ENCODE measurements around the gene NPHP4.

NPHP4 gene

GRCh38 chr1:5857508-5858090 lies 134.6 kb downstream of the NPHP4 start:
- ATAC-seq: no peak; the same call in 2 of the 3 replicates
- TF ChIP-seq RARB (CRISPR knock-in tag; IDR thresholded peaks at IDR 0.05) (no peak), TSHZ2 (CRISPR knock-in tag; IDR thresholded peaks at IDR 0.05) (no peak), TCF4 (CRISPR knock-in tag; IDR thresholded peaks at IDR 0.05; ENCODE audit: borderline replicate concordance) (no peak; the same call in 1 of the 2 replicates), CSRNP3 (CRISPR knock-in tag; IDR thresholded peaks at IDR 0.05) (no peak), ZC3H10 (CRISPR knock-in tag; IDR thresholded peaks at IDR 0.05) (no peak), GLIS3 (CRISPR knock-in tag; IDR thresholded peaks at IDR 0.05) (no peak), SNAI2 (CRISPR knock-in tag; IDR thresholded peaks at IDR 0.05) (no peak), ZNF8 (CRISPR knock-in tag; IDR thresholded peaks at IDR 0.05) (no peak), POU6F1 (CRISPR knock-in tag; IDR thresholded peaks at IDR 0.05; ENCODE audit: borderline replicate concordance, low read depth) (no peak), ZNF70 (CRISPR knock-in tag; IDR thresholded peaks at IDR 0.05) (no peak), PATZ1 (CRISPR knock-in tag; IDR thresholded peaks at IDR 0.05; ENCODE audit: borderline replicate concordance) (no peak), ESRRG (CRISPR knock-in tag; IDR thresholded peaks at IDR 0.05) (no peak), PPARA (CRISPR knock-in tag; IDR thresholded peaks at IDR 0.05; ENCODE audit: borderline replicate concordance) (no peak), CREB5 (CRISPR knock-in tag; IDR thresholded peaks at IDR 0.05; ENCODE audit: low read depth) (no peak), ZFP30 (CRISPR knock-in tag; IDR thresholded peaks at IDR 0.05) (no peak), ISL1 (CRISPR knock-in tag; IDR thresholded peaks at IDR 0.05) (no peak), BACH2 (CRISPR knock-in tag; IDR thresholded peaks at IDR 0.05; ENCODE audit: borderline replicate concordance) (no peak), CSDC2 (CRISPR knock-in tag; IDR thresholded peaks at IDR 0.05) (no peak)

- no peak for ATAC-seq
- no peak for TF ChIP-seq TSHZ2 (CRISPR knock-in tag; IDR thresholded peaks at IDR 0.05)
- no peak for TF ChIP-seq ZNF565 (CRISPR knock-in tag; conservative IDR thresholded peaks at IDR 0.05; ENCODE audit: low read depth)
- no peak for TF ChIP-seq PPARA (CRISPR knock-in tag; IDR thresholded peaks at IDR 0.05; ENCODE audit: borderline replicate concordance)
- no peak for TF ChIP-seq CSRNP3 (CRISPR knock-in tag; IDR thresholded peaks at IDR 0.05)
- TF ChIP-seq ZNF70 (CRISPR knock-in tag; IDR thresholded peaks at IDR 0.05): no peak
- no peak for TF ChIP-seq POU6F1 (CRISPR knock-in tag; IDR thresholded peaks at IDR 0.05; ENCODE audit: borderline replicate concordance, low read depth)
- no peak for TF ChIP-seq CSDC2 (CRISPR knock-in tag; IDR thresholded peaks at IDR 0.05)
- TF ChIP-seq TOX (CRISPR knock-in tag; IDR thresholded peaks at IDR 0.05; ENCODE audit: borderline replicate concordance): no peak
- no peak for TF ChIP-seq OSR1 (CRISPR knock-in tag; IDR thresholded peaks at IDR 0.05)
- TF ChIP-seq ESRRG (CRISPR knock-in tag; IDR thresholded peaks at IDR 0.05): no peak
- no peak for TF ChIP-seq PATZ1 (CRISPR knock-in tag; IDR thresholded peaks at IDR 0.05; ENCODE audit: borderline replicate concordance)
- no peak for TF ChIP-seq ISL1 (CRISPR knock-in tag; IDR thresholded peaks at IDR 0.05)
Observed at GRCh38 chr1:5857011-5857410, 135.2 kb downstream of the NPHP4 start.
